ENCODE results near the gene ANKRD53.
A peak's percentile ranks its signal among the peaks of the same experiment; 100 is the strongest.
"Not testable (repeated sequence)": the region's sequence is repeated elsewhere in the genome, so short reads cannot be mapped to it uniquely, and the experiment has no call there.

ANKRD53 gene

DNA sequence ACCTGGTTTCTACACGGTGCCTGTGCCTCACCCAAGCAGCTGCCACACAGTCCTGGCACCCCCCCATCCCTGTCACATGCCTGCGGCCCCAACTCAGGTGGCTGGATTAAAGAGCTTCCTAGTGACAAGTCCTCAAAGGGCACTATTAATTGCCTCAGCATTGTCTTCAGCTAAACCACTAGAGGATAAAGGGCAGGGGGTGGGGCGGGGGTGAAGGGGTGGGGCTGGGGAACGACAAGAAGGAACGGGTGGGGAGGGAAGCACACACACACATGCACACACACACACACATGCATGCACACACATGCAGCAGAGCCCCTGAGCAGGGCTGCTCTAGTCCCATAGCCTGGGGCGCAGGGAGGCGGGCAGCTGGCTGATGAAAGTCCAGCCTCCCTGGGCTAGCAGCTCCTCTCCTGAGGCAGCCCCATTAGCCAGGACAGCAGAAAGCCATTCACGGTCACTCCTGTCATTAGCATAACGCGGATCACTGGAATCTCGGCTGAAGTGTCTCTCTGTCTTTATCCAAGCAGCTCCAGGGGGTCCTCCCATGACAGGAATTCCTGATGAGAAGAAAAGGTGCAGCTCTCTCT, 23.6 kb downstream of the ANKRD53 start:
- Mint-ChIP-seq H3K4me3 (no peak overlapping the region), H3K27ac (no peak overlapping the region), H3K36me3 (no peaks in the 10 kb centered on the region), H3K9me3 (no peaks in the 10 kb centered on the region), H3K4me1 (peaks cover 14% of the 10 kb centered on the region)
- peak in 1 of 2 donors; percentile 41 for DNase-seq (ENCODE audit: low spot score in 2 of 2)
- no peak for ATAC-seq

DNA sequence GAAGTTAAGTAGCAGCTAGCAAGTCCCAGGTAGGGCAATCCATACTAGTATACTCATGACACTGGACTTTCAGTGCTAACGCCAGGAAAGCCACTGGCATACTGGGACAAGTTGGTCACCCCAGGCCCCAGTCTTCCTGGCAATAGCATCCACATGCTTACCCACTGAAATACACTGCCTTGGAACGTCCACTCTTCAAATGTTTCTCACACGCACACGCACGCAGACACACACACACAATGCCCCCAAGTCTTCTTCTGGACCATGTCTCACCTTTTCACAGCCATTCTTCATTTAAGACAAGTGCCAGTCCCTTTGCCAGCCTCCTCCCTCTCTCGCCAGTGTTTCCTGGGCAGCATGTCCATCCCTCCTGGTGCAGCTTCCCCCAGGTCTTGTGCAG, 25.0 kb downstream of the ANKRD53 start:
- DNase-seq (ENCODE audit: low spot score in 2 of 2) (no peak), ATAC-seq (no peak)
- Mint-ChIP-seq H3K4me1 (peaks cover 14% of the 10 kb centered on the region), H3K9me3 (no peaks in the 10 kb centered on the region), H3K27ac (peak overlapping the region; percentile 58), H3K36me3 (no peaks in the 10 kb centered on the region), H3K4me3 (no peak overlapping the region)

DNA sequence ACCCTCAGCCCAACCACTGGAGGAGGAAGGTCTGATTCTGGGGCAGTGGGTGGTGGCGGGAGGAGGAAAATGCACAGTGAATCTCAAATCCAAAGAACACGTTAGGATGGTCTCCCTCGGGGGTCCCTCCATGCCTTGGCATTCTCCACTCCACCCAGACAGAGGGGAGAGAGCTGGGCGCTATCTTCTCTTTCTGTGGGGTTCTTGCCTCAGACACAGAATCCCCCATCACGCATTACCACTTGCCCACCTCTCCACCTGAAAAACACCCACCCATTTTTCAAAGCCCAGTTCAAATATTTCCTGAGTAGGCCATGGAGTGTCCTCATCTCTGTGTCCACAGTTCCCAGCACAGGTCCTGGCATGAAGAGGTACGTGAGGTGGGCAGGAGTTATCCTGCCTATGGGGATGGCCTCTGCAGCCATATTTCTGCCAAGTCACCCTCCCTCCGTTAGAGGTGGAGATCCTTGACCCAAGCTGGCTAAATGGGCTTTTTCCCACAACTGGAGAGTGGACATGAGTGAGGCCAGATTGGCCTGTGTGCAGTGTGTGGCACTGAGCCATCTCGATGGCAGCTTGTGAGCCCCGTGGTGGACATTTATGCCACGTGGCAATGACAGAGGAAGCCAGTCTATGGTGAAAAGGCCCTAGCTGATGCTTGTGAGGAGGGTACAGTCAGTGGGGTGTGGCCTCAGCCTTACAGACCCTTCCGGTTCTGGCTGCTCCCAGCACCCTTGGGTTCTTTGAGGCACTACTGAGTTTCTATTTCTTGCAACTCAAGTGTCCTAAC, 25.7 kb downstream of the ANKRD53 start:
- Mint-ChIP-seq H3K36me3 (no peaks in the 10 kb centered on the region), H3K4me1 (peaks cover 14% of the 10 kb centered on the region), H3K4me3 (no peak overlapping the region), H3K9me3 (no peaks in the 10 kb centered on the region), H3K27ac (peak overlapping the region; percentile 58)
- DNase-seq (ENCODE audit: low spot score in 2 of 2), result no peak
- ATAC-seq, result no peak

DNA sequence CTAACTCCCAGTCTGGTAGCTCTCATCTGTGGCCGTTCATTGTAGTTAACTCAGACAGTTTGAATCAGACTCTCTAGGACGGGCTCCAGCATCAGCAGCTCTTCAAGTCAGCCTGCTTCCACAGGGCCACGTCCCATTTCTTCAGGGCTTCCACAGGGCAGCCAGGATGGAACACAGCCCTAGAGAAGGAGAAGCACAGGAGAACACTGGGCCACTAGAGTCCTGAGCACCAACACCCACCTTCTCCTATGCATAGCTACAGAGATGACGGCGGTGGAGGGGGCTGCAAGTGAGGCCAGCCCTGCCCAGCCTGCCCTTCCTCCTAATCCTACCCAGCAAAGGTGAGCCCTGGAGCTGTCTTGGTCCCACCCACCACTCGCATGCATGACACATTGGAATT, 26.4 kb downstream of the ANKRD53 start:
- Mint-ChIP-seq H3K27ac (no peak overlapping the region), H3K36me3 (no peaks in the 10 kb centered on the region), H3K4me1 (peaks cover 14% of the 10 kb centered on the region), H3K9me3 (no peaks in the 10 kb centered on the region), H3K4me3 (no peak overlapping the region)
- ATAC-seq (no peak), DNase-seq (ENCODE audit: low spot score in 2 of 2) (no peak)

DNA sequence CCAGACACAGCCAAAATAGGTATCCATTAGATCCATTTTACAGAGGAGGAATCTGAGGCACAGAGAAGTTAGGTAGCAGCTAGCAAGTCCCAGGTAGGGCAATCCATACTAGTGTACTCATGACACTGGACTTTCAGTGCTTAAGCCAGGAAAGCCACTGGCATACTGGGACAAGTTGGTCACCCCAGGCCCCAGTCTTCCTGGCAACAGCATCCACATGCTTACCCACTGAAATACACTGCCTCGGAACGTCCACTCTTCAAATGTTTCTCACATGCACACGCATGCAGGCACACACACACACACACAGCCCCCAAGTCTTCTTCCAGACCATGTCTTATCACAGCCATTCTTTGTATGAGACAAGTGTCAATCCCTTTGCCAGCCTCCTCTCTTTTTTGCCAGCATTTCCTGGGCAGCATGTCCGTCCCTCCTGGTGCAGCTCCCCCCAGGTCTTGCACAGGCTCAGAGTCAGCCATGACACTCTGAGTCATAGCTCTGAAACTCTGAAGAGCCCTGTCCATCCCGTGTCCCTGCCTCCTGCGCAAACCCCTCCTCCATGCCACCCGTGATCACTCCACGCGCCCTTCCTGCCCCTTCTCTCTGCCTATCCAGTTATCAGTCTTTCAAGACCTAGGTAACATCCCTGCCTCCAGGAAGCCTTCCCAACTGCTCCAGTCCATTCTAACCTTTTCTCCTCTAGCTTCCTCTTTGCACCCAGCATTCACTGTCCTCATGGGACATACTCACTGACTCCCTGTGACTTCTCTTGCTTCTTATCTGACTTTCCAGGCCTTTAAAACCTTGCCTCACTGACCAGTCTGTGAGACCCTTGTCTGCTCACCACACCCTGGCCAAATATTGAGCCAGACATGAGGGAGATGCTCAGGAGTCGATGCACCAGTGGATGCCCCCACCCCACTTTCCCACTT, 27.1 kb downstream of the ANKRD53 start:
- no peaks in the 10 kb centered on the region for H3K9me3 Mint-ChIP-seq
- H3K4me3 Mint-ChIP-seq, result no peak overlapping the region
- peaks cover 12% of the 10 kb centered on the region for H3K4me1 Mint-ChIP-seq
- DNase-seq (ENCODE audit: low spot score in 2 of 2) (peak in 1 of 2 donors; percentile 40), ATAC-seq (no peak)
- no peaks in the 10 kb centered on the region for H3K36me3 Mint-ChIP-seq
- no peak overlapping the region for H3K27ac Mint-ChIP-seq

DNA sequence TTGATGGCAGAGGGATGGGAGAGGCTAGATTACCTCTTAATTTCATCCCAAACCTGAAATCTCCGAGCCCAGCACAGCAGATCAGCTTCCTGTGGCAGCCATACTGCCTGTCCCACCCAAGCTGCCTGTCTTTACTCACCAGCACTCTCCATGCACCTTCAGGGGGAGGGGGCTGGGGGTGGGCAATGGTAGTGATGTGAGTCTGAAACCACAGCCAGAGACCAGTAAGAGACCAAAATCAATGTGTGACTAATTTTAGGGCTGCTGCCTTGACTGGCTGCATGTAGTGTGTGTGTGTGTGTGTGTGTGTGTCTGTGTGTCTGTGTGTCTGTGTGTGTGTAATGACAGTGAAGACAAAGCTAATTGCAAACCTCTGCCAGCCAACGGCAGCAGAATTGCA, 27.9 kb downstream of the ANKRD53 start:
- ATAC-seq (peak; percentile 38), DNase-seq (ENCODE audit: low spot score in 2 of 2) (peak in 1 of 2 donors; percentile 46)
- Mint-ChIP-seq H3K9me3 (no peaks in the 10 kb centered on the region), H3K4me1 (peaks cover 5% of the 10 kb centered on the region), H3K4me3 (no peak overlapping the region), H3K36me3 (no peaks in the 10 kb centered on the region), H3K27ac (no peak overlapping the region)

DNA sequence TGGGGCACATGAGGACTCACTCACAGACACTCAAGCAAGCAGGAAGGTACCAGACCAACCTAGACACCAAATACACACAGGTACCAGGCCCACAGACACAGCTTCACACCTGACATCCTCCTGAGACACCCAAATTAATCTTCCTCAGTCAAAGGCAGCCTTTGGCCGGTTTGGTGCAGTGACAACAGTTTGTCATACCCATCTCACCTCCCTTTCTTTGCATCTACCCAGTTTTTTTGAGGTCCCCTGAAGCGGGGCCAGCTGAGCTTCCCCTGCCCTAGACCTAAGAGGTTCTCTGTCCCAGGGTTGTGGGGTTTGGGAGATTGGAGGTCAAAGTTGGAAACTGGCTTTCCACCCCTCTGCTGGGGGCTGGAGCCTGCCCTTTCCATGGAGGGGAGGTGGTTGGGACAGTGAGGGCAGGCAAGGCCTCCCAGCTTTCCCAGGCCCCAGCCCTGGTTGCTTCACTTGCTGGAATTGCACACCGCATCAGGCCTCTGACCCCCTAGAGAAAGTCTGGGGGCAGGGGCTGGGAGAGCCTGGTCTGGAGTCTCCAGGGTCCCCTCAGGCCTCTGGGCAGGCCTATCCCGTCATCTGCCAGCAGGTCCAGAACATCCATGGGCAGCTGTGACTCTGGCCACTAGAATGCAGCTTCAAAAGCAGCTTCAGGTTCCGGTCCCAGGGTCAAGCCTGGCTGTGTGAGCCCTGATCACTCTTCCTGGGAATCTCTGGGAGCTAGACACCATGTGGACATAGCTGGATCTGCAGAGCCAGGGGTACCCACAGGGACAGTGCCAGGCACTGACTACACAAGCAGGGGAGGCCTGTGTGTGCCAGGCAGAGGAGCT, 28.7 kb downstream of the ANKRD53 start:
- Mint-ChIP-seq H3K4me1 (no peaks in the 10 kb centered on the region), H3K9me3 (no peaks in the 10 kb centered on the region), H3K4me3 (no peak overlapping the region), H3K27ac (no peak overlapping the region), H3K36me3 (no peaks in the 10 kb centered on the region)
- DNase-seq (ENCODE audit: low spot score in 2 of 2) (no peak), ATAC-seq (no peak)

DNA sequence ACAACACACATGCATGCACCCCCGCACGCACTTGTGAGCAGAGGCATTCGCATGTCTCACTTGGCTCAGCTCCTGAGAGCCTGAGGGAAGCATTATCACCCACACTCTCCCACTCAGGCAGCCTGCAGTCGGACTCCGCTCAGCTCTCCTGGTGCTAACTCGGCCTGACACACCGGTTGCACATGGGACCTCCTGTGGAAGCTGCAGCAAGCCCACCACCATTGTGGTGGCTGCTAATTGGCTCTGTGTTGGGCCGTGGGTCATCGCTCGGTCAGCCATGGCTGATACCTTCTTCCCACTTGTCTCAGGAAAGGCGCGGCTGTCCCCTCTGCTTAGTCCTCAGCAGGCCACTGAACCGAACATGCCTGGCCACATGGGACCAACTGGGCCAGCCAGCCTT, 29.9 kb downstream of the ANKRD53 start:
- no peak for ATAC-seq
- no peak for DNase-seq (ENCODE audit: low spot score in 2 of 2)
- H3K4me1 Mint-ChIP-seq, result no peaks in the 10 kb centered on the region
- H3K36me3 Mint-ChIP-seq, result no peaks in the 10 kb centered on the region
- H3K9me3 Mint-ChIP-seq, result no peaks in the 10 kb centered on the region
- H3K4me3 Mint-ChIP-seq, result no peak overlapping the region
- H3K27ac Mint-ChIP-seq, result no peak overlapping the region

DNA sequence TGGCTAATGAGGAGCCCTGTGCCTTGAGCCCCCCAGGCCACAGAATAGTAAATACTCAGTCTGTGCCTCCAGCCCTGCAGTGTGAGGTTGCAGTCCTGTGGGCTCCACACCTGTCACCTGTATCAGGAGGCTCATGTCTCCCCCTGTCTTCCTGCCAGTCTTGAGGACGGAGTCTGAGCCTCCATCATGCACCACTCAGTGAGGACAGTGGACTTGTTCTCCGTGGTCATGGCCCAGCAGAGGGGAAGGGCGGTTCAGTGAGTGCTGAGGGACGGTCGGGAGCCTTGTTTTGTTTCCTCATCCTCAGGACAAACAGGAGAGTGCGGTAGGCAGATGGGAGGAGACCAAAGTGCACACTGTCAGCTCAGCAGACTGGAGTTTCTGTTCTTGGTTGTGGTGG, 33.4 kb downstream of the ANKRD53 start:
- ATAC-seq; H3K4me1 Mint-ChIP-seq; H3K9me3 Mint-ChIP-seq; H3K27ac Mint-ChIP-seq; H3K36me3 Mint-ChIP-seq; H3K4me3 Mint-ChIP-seq; DNase-seq (ENCODE audit: low spot score in 2 of 2): not testable (repeated sequence)

DNA sequence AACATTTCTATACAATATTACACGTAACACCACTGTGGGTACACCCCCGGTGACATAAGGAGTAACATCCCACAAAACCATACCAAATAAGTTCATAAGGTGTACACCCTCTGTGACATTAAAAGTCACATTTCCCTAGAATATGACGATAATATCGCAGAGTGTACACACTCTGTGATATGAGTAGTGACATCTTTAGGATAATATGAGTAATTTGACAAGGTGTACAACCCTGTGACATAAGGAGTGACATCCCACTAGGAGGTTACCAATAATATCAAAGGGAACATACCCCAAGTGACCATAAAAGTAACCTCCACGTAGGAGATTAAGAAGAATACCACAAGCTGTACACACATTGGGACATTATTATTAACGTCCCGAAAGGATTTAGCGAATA, 40.2 kb downstream of the ANKRD53 start:
- H3K9me3 Mint-ChIP-seq, result no peaks in the 10 kb centered on the region
- DNase-seq (ENCODE audit: low spot score in 2 of 2) (no peak), ATAC-seq (peak; percentile 21)
- H3K4me1 Mint-ChIP-seq, result peaks cover 7% of the 10 kb centered on the region
- H3K36me3 Mint-ChIP-seq, result no peaks in the 10 kb centered on the region
- no peak overlapping the region for H3K27ac Mint-ChIP-seq
- H3K4me3 Mint-ChIP-seq, result no peak overlapping the region

DNA sequence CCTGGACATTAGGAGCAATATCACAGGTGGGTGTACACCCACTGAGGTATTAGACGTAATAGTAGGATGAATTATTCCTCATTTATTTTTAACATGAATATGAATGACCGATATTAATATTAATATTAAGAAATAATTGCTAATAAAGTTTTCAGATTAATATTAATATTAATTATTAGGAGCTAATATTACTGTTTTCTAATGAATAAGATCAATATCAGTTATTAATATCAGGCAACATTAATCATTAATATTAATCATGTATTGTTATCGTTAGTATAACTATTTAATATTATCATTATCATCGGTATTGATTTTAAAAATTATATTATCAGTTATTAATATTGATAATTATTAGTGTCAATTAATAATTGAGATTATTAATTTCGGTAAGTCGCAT, 41.6 kb downstream of the ANKRD53 start:
- H3K4me3 Mint-ChIP-seq; DNase-seq (ENCODE audit: low spot score in 2 of 2); H3K9me3 Mint-ChIP-seq; ATAC-seq; H3K27ac Mint-ChIP-seq; H3K36me3 Mint-ChIP-seq: not testable (repeated sequence)
- H3K4me1 Mint-ChIP-seq, result peaks cover 11% of the 10 kb centered on the region

DNA sequence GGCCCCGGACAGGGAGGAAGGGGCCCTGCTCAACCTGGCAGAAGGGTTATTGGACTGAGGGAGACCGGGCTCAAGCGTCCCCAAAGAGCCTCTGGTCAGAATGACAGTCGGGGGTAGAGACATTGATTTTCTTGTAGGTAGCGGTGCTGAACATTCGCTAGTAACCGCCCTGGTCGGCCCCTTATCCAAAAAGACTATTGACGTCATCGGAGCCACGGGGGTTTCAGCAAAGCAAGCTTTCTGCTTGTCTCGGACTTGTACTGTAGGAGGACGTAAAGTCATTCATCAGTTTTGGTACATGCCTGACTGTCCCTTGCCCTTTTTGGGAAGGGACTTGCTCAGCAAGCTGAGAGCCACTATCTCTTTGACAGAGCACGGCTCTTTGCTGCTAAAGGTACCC, 43.0 kb downstream of the ANKRD53 start:
- H3K27ac Mint-ChIP-seq; H3K9me3 Mint-ChIP-seq; H3K36me3 Mint-ChIP-seq; H3K4me3 Mint-ChIP-seq; DNase-seq (ENCODE audit: low spot score in 2 of 2); ATAC-seq: not testable (repeated sequence)
- peaks cover 11% of the 10 kb centered on the region for H3K4me1 Mint-ChIP-seq

DNA sequence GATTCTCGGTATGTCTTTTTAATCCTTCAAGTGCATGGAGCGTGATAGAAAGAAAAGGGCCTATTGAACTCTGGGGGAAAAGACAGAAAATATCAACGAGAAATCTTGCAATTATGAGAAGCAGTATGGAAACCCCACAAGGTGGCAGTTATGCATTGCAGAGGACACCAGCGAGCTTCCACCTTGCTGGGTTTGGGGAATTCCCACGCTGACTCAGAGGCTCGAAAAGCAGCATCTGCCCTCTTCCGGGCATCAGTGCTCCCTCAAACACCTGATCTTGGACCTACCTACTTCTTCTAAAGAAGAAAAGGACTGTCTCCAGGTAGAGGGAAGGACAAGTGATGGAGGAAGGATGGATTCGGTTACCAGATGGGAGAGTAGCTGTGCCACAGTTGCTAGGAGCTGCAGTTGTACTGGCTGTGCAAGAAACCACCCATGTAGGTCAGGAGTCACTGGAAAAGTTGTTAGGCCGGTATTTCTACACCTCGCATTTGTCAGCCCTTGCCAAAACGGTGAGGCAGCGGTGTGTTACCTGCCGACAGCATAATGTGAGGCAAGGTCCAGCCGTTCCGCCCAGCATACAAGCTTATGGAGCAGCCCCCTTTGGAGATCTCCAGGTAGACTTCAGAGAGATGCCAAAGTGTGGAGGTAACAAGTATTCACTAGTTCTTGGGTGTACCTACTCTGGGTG, 45.3 kb downstream of the ANKRD53 start:
- H3K36me3 Mint-ChIP-seq, H3K27ac Mint-ChIP-seq, H3K4me3 Mint-ChIP-seq, ATAC-seq, H3K9me3 Mint-ChIP-seq: not testable (repeated sequence)
- peak; percentile 24 to 73 for DNase-seq (ENCODE audit: low spot score in 2 of 2)
- peaks cover 11% of the 10 kb centered on the region for H3K4me1 Mint-ChIP-seq
